ENCODE results near the gene RMC1.

Gene RMC1

GRCh38 chr18:23532848-23533247 lies 29.5 kb downstream of the RMC1 start:
- TF ChIP-seq FOXP2 (optimal IDR thresholded peaks at IDR 0.05; ENCODE audit: control extremely low read depth, extremely low read length, insufficient read depth) (no peak), EZH2 (IDR thresholded peaks at IDR 0.05) (no peak), POLR2AphosphoS5 (IDR thresholded peaks at IDR 0.05; ENCODE audit: borderline replicate concordance, low read depth, low read length) (no peak)
- Histone ChIP-seq H3K36me3 (ENCODE audit: insufficient read depth, low read length) (peaks cover 49% of the 10 kb centered on the region), H3K9me3 (ENCODE audit: low read depth, low read length) (no peaks in the 10 kb centered on the region), H3K27ac (no peak overlapping the region), H3K9ac (ENCODE audit: insufficient read length) (no peak overlapping the region), H3K4me3 (no peak overlapping the region)
- no peak for DNase-seq (ENCODE audit: low read depth, low spot score)

GRCh38 chr18:23534276-23534675 lies 31.0 kb downstream of the RMC1 start:
- no peak overlapping the region for H3K4me3 ChIP-seq
- H3K27ac ChIP-seq = no peak overlapping the region
- TF ChIP-seq FOXP2 (optimal IDR thresholded peaks at IDR 0.05; ENCODE audit: control extremely low read depth, extremely low read length, insufficient read depth) = no peak
- TF ChIP-seq EZH2 (IDR thresholded peaks at IDR 0.05) = no peak
- no peak for TF ChIP-seq POLR2AphosphoS5 (IDR thresholded peaks at IDR 0.05; ENCODE audit: borderline replicate concordance, low read depth, low read length)
- H3K9me3 ChIP-seq (ENCODE audit: low read depth, low read length) = no peaks in the 10 kb centered on the region
- H3K9ac ChIP-seq (ENCODE audit: insufficient read length) = no peak overlapping the region
- DNase-seq (ENCODE audit: low read depth, low spot score) = no peak
- peaks cover 59% of the 10 kb centered on the region for H3K36me3 ChIP-seq (ENCODE audit: insufficient read depth, low read length)

- no peak for DNase-seq (ENCODE audit: low read depth, low spot score)
- Histone ChIP-seq H3K9me3 (ENCODE audit: low read depth, low read length) (no peaks in the 10 kb centered on the region), H3K36me3 (ENCODE audit: insufficient read depth, low read length) (peaks cover 54% of the 10 kb centered on the region), H3K4me3 (no peak overlapping the region), H3K9ac (ENCODE audit: insufficient read length) (no peak overlapping the region), H3K27ac (no peak overlapping the region)
- TF ChIP-seq EZH2 (IDR thresholded peaks at IDR 0.05) (no peak), POLR2AphosphoS5 (IDR thresholded peaks at IDR 0.05; ENCODE audit: borderline replicate concordance, low read depth, low read length) (no peak), FOXP2 (optimal IDR thresholded peaks at IDR 0.05; ENCODE audit: control extremely low read depth, extremely low read length, insufficient read depth) (no peak)
Measured at GRCh38 chr18:23536204-23536603, 32.9 kb downstream of the RMC1 start.

GRCh38 chr18:23537274-23537673 lies 34.0 kb downstream of the RMC1 start:
- no peak overlapping the region for H3K27ac ChIP-seq
- TF ChIP-seq FOXP2 (optimal IDR thresholded peaks at IDR 0.05; ENCODE audit: control extremely low read depth, extremely low read length, insufficient read depth) = no peak
- no peak for TF ChIP-seq POLR2AphosphoS5 (IDR thresholded peaks at IDR 0.05; ENCODE audit: borderline replicate concordance, low read depth, low read length)
- no peak for TF ChIP-seq EZH2 (IDR thresholded peaks at IDR 0.05)
- DNase-seq (ENCODE audit: low read depth, low spot score) = no peak
- H3K4me3 ChIP-seq = no peak overlapping the region
- H3K9ac ChIP-seq (ENCODE audit: insufficient read length) = no peak overlapping the region
- peaks cover 49% of the 10 kb centered on the region for H3K36me3 ChIP-seq (ENCODE audit: insufficient read depth, low read length)
- no peaks in the 10 kb centered on the region for H3K9me3 ChIP-seq (ENCODE audit: low read depth, low read length)

GRCh38 chr18:23538001-23538400 lies 34.7 kb downstream of the RMC1 start:
- Histone ChIP-seq H3K27ac (no peak overlapping the region), H3K4me3 (no peak overlapping the region), H3K9me3 (ENCODE audit: low read depth, low read length) (no peaks in the 10 kb centered on the region), H3K9ac (ENCODE audit: insufficient read length) (no peak overlapping the region), H3K36me3 (ENCODE audit: insufficient read depth, low read length) (peaks cover 45% of the 10 kb centered on the region)
- TF ChIP-seq FOXP2 (optimal IDR thresholded peaks at IDR 0.05; ENCODE audit: control extremely low read depth, extremely low read length, insufficient read depth) (no peak), POLR2AphosphoS5 (IDR thresholded peaks at IDR 0.05; ENCODE audit: borderline replicate concordance, low read depth, low read length) (no peak), EZH2 (IDR thresholded peaks at IDR 0.05) (no peak)
- no peak for DNase-seq (ENCODE audit: low read depth, low spot score)

GRCh38 chr18:23538870-23539269 lies 35.6 kb downstream of the RMC1 start:
- TF ChIP-seq FOXP2 (optimal IDR thresholded peaks at IDR 0.05; ENCODE audit: control extremely low read depth, extremely low read length, insufficient read depth) = no peak
- no peak for TF ChIP-seq EZH2 (IDR thresholded peaks at IDR 0.05)
- no peak for TF ChIP-seq POLR2AphosphoS5 (IDR thresholded peaks at IDR 0.05; ENCODE audit: borderline replicate concordance, low read depth, low read length)
- no peak overlapping the region for H3K27ac ChIP-seq
- H3K36me3 ChIP-seq (ENCODE audit: insufficient read depth, low read length) = peaks cover 48% of the 10 kb centered on the region
- H3K9me3 ChIP-seq (ENCODE audit: low read depth, low read length) = no peaks in the 10 kb centered on the region
- H3K4me3 ChIP-seq = no peak overlapping the region
- no peak overlapping the region for H3K9ac ChIP-seq (ENCODE audit: insufficient read length)
- DNase-seq (ENCODE audit: low read depth, low spot score) = no peak

- Histone ChIP-seq H3K4me3 (no peak overlapping the region), H3K36me3 (ENCODE audit: insufficient read depth, low read length) (peaks cover 48% of the 10 kb centered on the region), H3K9ac (ENCODE audit: insufficient read length) (no peak overlapping the region), H3K27ac (no peak overlapping the region), H3K9me3 (ENCODE audit: low read depth, low read length) (no peaks in the 10 kb centered on the region)
- no peak for DNase-seq (ENCODE audit: low read depth, low spot score)
- TF ChIP-seq FOXP2 (optimal IDR thresholded peaks at IDR 0.05; ENCODE audit: control extremely low read depth, extremely low read length, insufficient read depth) (no peak), EZH2 (IDR thresholded peaks at IDR 0.05) (no peak)
Measured at GRCh38 chr18:23539296-23539695, 36.0 kb downstream of the RMC1 start.

- Histone ChIP-seq H3K9me3 (ENCODE audit: low read depth, low read length) (no peaks in the 10 kb centered on the region), H3K36me3 (ENCODE audit: insufficient read depth, low read length) (peaks cover 42% of the 10 kb centered on the region), H3K9ac (ENCODE audit: insufficient read length) (no peak overlapping the region), H3K27ac (no peak overlapping the region), H3K4me3 (no peak overlapping the region)
- no peak for TF ChIP-seq EZH2 (IDR thresholded peaks at IDR 0.05)
- DNase-seq (ENCODE audit: low read depth, low spot score) = no peak
Measured at GRCh38 chr18:23539911-23540525, 36.7 kb downstream of the RMC1 start.

GRCh38 chr18:23540867-23541266 lies 37.6 kb downstream of the RMC1 start:
- no peak overlapping the region for H3K9ac ChIP-seq (ENCODE audit: insufficient read length)
- H3K9me3 ChIP-seq (ENCODE audit: low read depth, low read length) = no peaks in the 10 kb centered on the region
- peaks cover 38% of the 10 kb centered on the region for H3K36me3 ChIP-seq (ENCODE audit: insufficient read depth, low read length)
- no peak for DNase-seq (ENCODE audit: low read depth, low spot score)
- no peak overlapping the region for H3K4me3 ChIP-seq
- H3K27ac ChIP-seq = no peak overlapping the region
- TF ChIP-seq EZH2 (IDR thresholded peaks at IDR 0.05) (no peak), FOXP2 (optimal IDR thresholded peaks at IDR 0.05; ENCODE audit: control extremely low read depth, extremely low read length, insufficient read depth) (no peak), POLR2AphosphoS5 (IDR thresholded peaks at IDR 0.05; ENCODE audit: borderline replicate concordance, low read depth, low read length) (no peak)

All from SK-N-MC (cell line).